B cell (primary cell): ENCODE measurements around the gene ACHE. TPM values are rescaled to one million over a fixed set of nuclear protein-coding genes. Genes with fewer than 3 reads are reported as not detected.

ENCODE experiments used
- ATAC-seq: fragments of 200-7000 bp; cut with Tn5 transposase; one replicate; pipeline ENCODE4 v1.10.0; 2021; ENCODE audit warnings: low read depth, mild to moderate bottlenecking, moderate number of reproducible peaks, moderate library complexity
- CTCF ChIA-PET: fragments of 350-600 bp; sonication (Branson Sonifier 250); formaldehyde crosslinking; loops from one replicate; lab custom pipeline; 2021; ENCODE audit warnings: antibody characterized with exemption, inconsistent platforms; lab: Charles Lee
- POLR2A ChIA-PET: fragments of 350-600 bp; sonication (Branson Sonifier 250); formaldehyde crosslinking; loops from one replicate; lab custom pipeline; 2021; ENCODE audit warnings: antibody characterized with exemption; lab: Charles Lee
- DNase-seq: peaks from one replicate; pipeline ENCODE4 v3.0.0; 2013
- H2AFZ ChIP-seq: 2 replicates; pipeline ENCODE4 v1.6.1; 2012; ENCODE audit warnings: mild to moderate bottlenecking, low read depth, low read length; ENCODE audit not compliant: insufficient read depth, poor library complexity, severe bottlenecking
- H3K27ac ChIP-seq, 2 donors: 1 replicate in 1 of 2; 2 replicates in 1 of 2; pipeline ENCODE4 v1.5.1; 2012 to 2013; ENCODE audit warnings: low read length in 2 of 2, mild to moderate bottlenecking in 2 of 2, moderate library complexity in 1 of 2
- H3K27me3 ChIP-seq, 4 experiments: fragments of 200-600 bp in 1 of 4; sonication (generic) in 1 of 4; replicated peaks in 1 of 4; 1 replicate in 2 of 4; 2 replicates in 2 of 4; pipeline versions ENCODE4 v1.6.1 to v1.7.0; 2013 to 2016; ENCODE audit warnings: low read length in 3 of 4, mild to moderate bottlenecking in 2 of 4, mixed read lengths in 1 of 4, moderate library complexity in 1 of 4; ENCODE audit not compliant: insufficient read depth in 4 of 4, control insufficient read depth in 3 of 4; ENCODE audit errors: control extremely low read depth in 1 of 4
- H3K36me3 ChIP-seq, 2 experiments: replicated peaks in 1 of 2; 1 replicate in 1 of 2; 2 replicates in 1 of 2; pipeline versions ENCODE4 v1.6.1 to v1.7.1; 2013; ENCODE audit warnings: low read length in 1 of 2; ENCODE audit not compliant: insufficient read depth in 2 of 2, control insufficient read depth in 1 of 2; ENCODE audit errors: control extremely low read depth in 1 of 2, extremely low read depth in 1 of 2
- H3K4me1 ChIP-seq, 2 donors: fragments of 200-600 bp in 1 of 2; sonication (generic) in 1 of 2; 1 replicate in 1 of 2; 2 replicates in 1 of 2; pipeline versions ENCODE4 v1.5.1 to v1.6.1; 2013 to 2017; ENCODE audit warnings: low read length in 2 of 2; ENCODE audit not compliant: control insufficient read depth in 2 of 2, insufficient read depth in 2 of 2
- H3K4me2 ChIP-seq: replicated peaks from 2 replicates; pipeline ENCODE3; 2012; ENCODE audit warnings: mild to moderate bottlenecking, low read depth, low read length; ENCODE audit not compliant: poor library complexity, severe bottlenecking
- H3K4me3 ChIP-seq, 5 experiments: fragments of 200-600 bp in 1 of 5; sonication (generic) in 1 of 5; 1 replicate in 3 of 5; 2 replicates in 2 of 5; pipeline versions ENCODE4 v1.5.1 to v1.7.0; 2011 to 2016; ENCODE audit warnings: low read length in 4 of 5, mild to moderate bottlenecking in 4 of 5, low read depth in 2 of 5, control low read depth in 1 of 5, moderate library complexity in 1 of 5; ENCODE audit not compliant: insufficient read depth in 1 of 5; ENCODE audit errors: control extremely low read depth in 1 of 5, extremely low read depth in 1 of 5
- H3K79me2 ChIP-seq: fragments of 200-600 bp; sonication (generic); one replicate; pipeline ENCODE4 v1.6.0; 2016; ENCODE audit warnings: low read length; ENCODE audit not compliant: control insufficient read depth, insufficient read depth
- H3K9ac ChIP-seq: fragments of 200-600 bp; sonication (generic); 2 replicates; pipeline ENCODE4 v1.6.1; 2017; ENCODE audit warnings: mild to moderate bottlenecking, low read length, moderate library complexity
- H3K9me3 ChIP-seq, 3 donors: one replicate each; pipeline versions ENCODE4 v1.6.1 to v1.7.1; 2013; ENCODE audit warnings: low read length in 2 of 3; ENCODE audit not compliant: control insufficient read depth in 2 of 3, insufficient read depth in 1 of 3; ENCODE audit errors: control extremely low read depth in 1 of 3
- H4K20me1 ChIP-seq: 2 replicates; pipeline ENCODE4 v1.6.0; 2012; ENCODE audit warnings: mild to moderate bottlenecking, low read length; ENCODE audit not compliant: insufficient read depth, control insufficient read depth, poor library complexity, severe bottlenecking
- H3K27ac Mint-ChIP-seq: one replicate; pipeline ENCODE4 v1.8.0; 2021; ENCODE audit warnings: mixed read lengths
- H3K27me3 Mint-ChIP-seq: one replicate; pipeline ENCODE4 v1.8.0; 2021; ENCODE audit warnings: mixed read lengths
- H3K4me1 Mint-ChIP-seq: one replicate; pipeline ENCODE4 v1.8.0; 2021; ENCODE audit warnings: mixed read lengths
- H3K4me3 Mint-ChIP-seq: one replicate; pipeline ENCODE4 v1.8.0; 2021; ENCODE audit warnings: mixed read lengths
- H3K9me3 Mint-ChIP-seq: one replicate; pipeline ENCODE4 v1.8.0; 2022; ENCODE audit warnings: mixed read lengths; ENCODE audit not compliant: insufficient read depth
- CTCF ChIP-seq: fragments of 200-600 bp; IDR thresholded peaks from one replicate; pipeline ENCODE4 v1.8.0; 2022; ENCODE audit warnings: antibody characterized with exemption, mild to moderate bottlenecking
- EZH2 ChIP-seq: IDR thresholded peaks from 2 replicates; pipeline ENCODE4 v1.6.1; 2012; ENCODE audit warnings: borderline replicate concordance, low read depth, mild to moderate bottlenecking, moderate library complexity, low read length; ENCODE audit not compliant: insufficient read depth, poor library complexity, severe bottlenecking
- WGBS: methylation state at CpG from one replicate; pipeline ENCODE4 v1.1.5; 2013; ENCODE audit warnings: missing lambda C conversion rate; ENCODE audit not compliant: insufficient coverage; 5-methylcytosine and 5-hydroxymethylcytosine counted together
- intact Hi-C: fragments of 100-400 bp; cut with micrococcal nuclease; formaldehyde crosslinking; loops from one replicate; pipeline ENCODE4 v1.10.0; 2022
- polyA minus RNA-seq: library from RNA; depleted of rRNA, polyadenylated mRNA; stranded (reverse); fragments of >200 nt; gene quantifications from 2 replicates; pipeline ENCODE4 v1.2.3, GENCODE V29; 2012
- polyA plus RNA-seq: library from polyadenylated mRNA; depleted of rRNA; stranded (reverse); fragments of >200 nt; gene quantifications from 2 replicates; pipeline ENCODE4 v1.2.3, GENCODE V29; 2012
- total RNA-seq, 2 donors: library from RNA; stranded (reverse); fragments of 120-200 nt in 1 of 2; gene quantifications; 1 replicate in 1 of 2; 2 replicates in 1 of 2; pipeline versions ENCODE4 v1.2.3 to v1.2.4, GENCODE V29; 2013 to 2022

ACHE gene
- 0.15 and 0.24 TPM in 2 replicates for total RNA-seq
- total RNA-seq (2013) = 1.2 TPM
- polyA plus RNA-seq = 0.13 and 0.37 TPM in 2 replicates
- 0.50 TPM in 1 of 2 replicates, not detected in the other for polyA minus RNA-seq

- ChIA-PET POLR2A (interaction anchor here (1.6 kb wide), 1 partner anchor 21 kb away, joined by 16 read pairs; the partner anchor contains the start of gene SRRT), CTCF (interaction anchor here (0.5 to 2.9 kb wide), 8 partner anchors 15 to 869 kb away, joined by 3 to 32 read pairs (median 6); partner anchors contain the start of gene SRRT)
- Histone ChIP-seq H3K4me1 (peaks cover 28% of the 10 kb centered on the region in 2 donors), H3K27ac (no peak within 1 kb of the TSS), H3K4me2 (peak within 1 kb of the TSS; percentile 100), H3K9me3 (peaks cover 0 to 16% (median 0%) of the 10 kb centered on the region in 3 donors), H3K9ac (peak within 1 kb of the TSS; percentile 65), H2AFZ (peak within 1 kb of the TSS; percentile 64), H4K20me1 (no peaks in the 10 kb centered on the region), H3K79me2 (no peaks in the 10 kb centered on the region), H3K36me3 (no peaks in the 10 kb centered on the region), H3K27me3 (peaks cover 0 to 77% (median 26%) of the 10 kb centered on the region in 4 experiments), H3K4me3 (peak within 1 kb of the TSS; percentile 1 to 83 (median 49))
- WGBS = 1% methylated on average over 10 of the region's 32 CpGs
- Mint-ChIP-seq H3K4me1 (peaks cover 17% of the 10 kb centered on the region), H3K27me3 (peaks cover 41% of the 10 kb centered on the region), H3K4me3 (peak within 1 kb of the TSS; percentile 91), H3K27ac (peak within 1 kb of the TSS; percentile 77), H3K9me3 (no peaks in the 10 kb centered on the region)
- TF ChIP-seq CTCF = no peak
- no peak for TF ChIP-seq EZH2
- DNase-seq (no peak), ATAC-seq (peak; percentile 24)
- intact Hi-C loops = loop anchor here (1.0 to 10.0 kb wide), 2 partner anchors 182 to 249 kb away; no protein-coding TSS in a partner anchor
Measured at GRCh38 chr7:100895701-100895955, at the start of gene ACHE. Gene ACHE, minus strand, starts transcription at chr7:100895888. Its CDS starts 1,656 bp downstream, at chr7:100894232.

GRCh38 chr7:100944138-100944537, 48.5 kb upstream of the ACHE start:
- H3K79me2 ChIP-seq = no peaks in the 10 kb centered on the region
- H3K36me3 ChIP-seq = no peaks in the 10 kb centered on the region
- H3K9me3 Mint-ChIP-seq = peaks cover 4% of the 10 kb centered on the region
- peaks cover 25% of the 10 kb centered on the region for H3K27me3 Mint-ChIP-seq
- no peaks in the 10 kb centered on the region for H3K4me1 Mint-ChIP-seq
- ChIA-PET CTCF (interaction anchor here (0.5 to 0.7 kb wide), 2 partner anchors 43 to 188 kb away, joined by 3 to 4 read pairs; no protein-coding TSS in a partner anchor), POLR2A (no interaction called here)
- H3K27me3 ChIP-seq = peaks cover 0 to 17% (median 0%) of the 10 kb centered on the region in 4 experiments
- H3K27ac Mint-ChIP-seq = no peak overlapping the region
- no peak overlapping the region for H3K9ac ChIP-seq
- H3K9me3 ChIP-seq = peaks cover 2 to 23% (median 6%) of the 10 kb centered on the region in 3 donors
- intact Hi-C loops = no loop called here
- no peak overlapping the region for H3K4me3 Mint-ChIP-seq
- no peak overlapping the region for H3K4me3 ChIP-seq
- TF ChIP-seq EZH2 = no peak
- TF ChIP-seq CTCF = no peak
- ATAC-seq (no peak), DNase-seq (no peak)
- WGBS = 100% methylated on average over 1 of the region's 4 CpGs
- H3K27ac ChIP-seq = no peak overlapping the region
- H4K20me1 ChIP-seq = no peaks in the 10 kb centered on the region
- H3K4me1 ChIP-seq = no peaks in the 10 kb centered on the region
- H2AFZ ChIP-seq = no peak overlapping the region
- no peak overlapping the region for H3K4me2 ChIP-seq
